Ishikawa (cell line): ENCODE results near the gene GABRR3.

Source experiments
- CEBPB ChIP-seq: IDR thresholded peaks from 2 replicates; pipeline ENCODE4 v1.6.1; 2012
- CREB1 ChIP-seq: IDR thresholded peaks from 2 replicates; pipeline ENCODE4 v1.6.1; 2012; ENCODE audit warnings: low read depth
- EGR1 ChIP-seq: IDR thresholded peaks from 2 replicates; pipeline ENCODE4 v1.6.1; 2012
- EP300 ChIP-seq: IDR thresholded peaks from 2 replicates; pipeline ENCODE4 v1.6.1; 2012; ENCODE audit warnings: borderline replicate concordance
- FOXM1 ChIP-seq: IDR thresholded peaks from 2 replicates; pipeline ENCODE4 v1.6.1; 2012; ENCODE audit warnings: low read depth, borderline replicate concordance
- MAX ChIP-seq: IDR thresholded peaks from 2 replicates; pipeline ENCODE4 v1.6.1; 2012
- NFIC ChIP-seq: IDR thresholded peaks from 2 replicates; pipeline ENCODE4 v1.6.1; 2012
- RAD21 ChIP-seq: IDR thresholded peaks from 2 replicates; pipeline ENCODE4 v1.6.1; 2012; ENCODE audit warnings: low read depth
- REST ChIP-seq: IDR thresholded peaks from 2 replicates; pipeline ENCODE4 v1.6.1; 2012; ENCODE audit warnings: low read depth, mild to moderate bottlenecking
- TAF1 ChIP-seq: IDR thresholded peaks from 2 replicates; pipeline ENCODE4 v1.6.1; 2012; ENCODE audit warnings: low read depth, mild to moderate bottlenecking
- TCF12 ChIP-seq: IDR thresholded peaks from 2 replicates; pipeline ENCODE4 v1.6.1; 2012; ENCODE audit warnings: low read depth
- TEAD4 ChIP-seq: IDR thresholded peaks from 2 replicates; pipeline ENCODE4 v1.6.1; 2012
- YY1 ChIP-seq: IDR thresholded peaks from 2 replicates; pipeline ENCODE4 v1.6.1; 2012; ENCODE audit warnings: low read depth
- ZBTB7A ChIP-seq: IDR thresholded peaks from 2 replicates; pipeline ENCODE4 v1.6.1; 2012; ENCODE audit warnings: low read depth
- TF ChIP-seq, protein P1 (sequence below): IDR thresholded peaks from 2 replicates; pipeline ENCODE4 v1.6.1; 2012

Gene GABRR3

GRCh38 chr3:97991293-97991682 lies 43.8 kb downstream of the GABRR3 start:
- TF ChIP-seq CEBPB = no peak
- no peak for TF ChIP-seq FOXM1

DNA sequence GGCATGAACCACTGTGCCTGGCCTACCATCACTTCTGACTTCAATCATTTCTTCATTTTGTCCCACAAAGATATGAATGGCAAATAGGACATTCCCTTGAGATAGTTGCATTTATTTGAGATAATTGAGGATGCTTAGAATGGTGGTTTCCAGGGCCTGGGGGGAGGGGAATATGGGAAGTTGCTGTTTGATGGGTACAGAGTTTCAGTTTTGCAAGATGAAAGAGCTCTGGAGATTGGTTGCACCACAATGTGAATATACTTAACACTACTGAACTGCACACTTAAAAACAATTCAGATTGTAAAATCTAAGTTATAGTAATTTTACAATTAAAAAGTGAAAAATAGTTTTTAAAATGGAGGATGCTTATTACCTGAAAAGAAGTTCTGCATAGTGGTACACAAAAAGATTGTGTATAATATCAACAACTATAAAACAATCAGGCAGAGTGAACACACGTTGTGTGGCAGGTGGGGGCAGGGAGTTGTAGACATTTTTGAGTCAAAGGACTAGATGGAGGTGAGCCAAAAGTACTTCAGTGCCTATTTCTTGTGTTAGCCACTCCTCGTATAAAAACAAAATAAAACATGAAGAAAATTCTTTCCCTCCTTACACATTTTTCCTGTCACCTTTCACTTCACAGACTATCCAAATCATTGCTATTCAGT lies 44.4 kb downstream of the GABRR3 start:
- no peak for TF ChIP-seq TCF12
- no peak for TF ChIP-seq EP300
- no peak for TF ChIP-seq CEBPB
- TF ChIP-seq RAD21 = no peak
- no peak for TF ChIP-seq MAX
- TF ChIP-seq ZBTB7A = no peak
- no peak for TF ChIP-seq REST

- TF ChIP-seq FOXM1 = no peak
- no peak for TF ChIP-seq TCF12
- no peak for TF ChIP-seq ZBTB7A
- no peak for TF ChIP-seq YY1
- TF ChIP-seq TEAD4 = no peak
- TF ChIP-seq, protein P1, sequence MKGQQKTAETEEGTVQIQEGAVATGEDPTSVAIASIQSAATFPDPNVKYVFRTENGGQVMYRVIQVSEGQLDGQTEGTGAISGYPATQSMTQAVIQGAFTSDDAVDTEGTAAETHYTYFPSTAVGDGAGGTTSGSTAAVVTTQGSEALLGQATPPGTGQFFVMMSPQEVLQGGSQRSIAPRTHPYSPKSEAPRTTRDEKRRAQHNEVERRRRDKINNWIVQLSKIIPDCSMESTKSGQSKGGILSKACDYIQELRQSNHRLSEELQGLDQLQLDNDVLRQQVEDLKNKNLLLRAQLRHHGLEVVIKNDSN = no peak
- no peak for TF ChIP-seq EGR1
- TF ChIP-seq RAD21 = no peak
- no peak for TF ChIP-seq MAX
- no peak for TF ChIP-seq REST
- TF ChIP-seq NFIC = no peak
- TF ChIP-seq CEBPB = no peak
- TF ChIP-seq EP300 = no peak
- no peak for TF ChIP-seq CREB1
- TF ChIP-seq TAF1 = no peak
These were observed 46.1 kb downstream of the GABRR3 start for GRCh38 chr3:97988784-97989568.

DNA sequence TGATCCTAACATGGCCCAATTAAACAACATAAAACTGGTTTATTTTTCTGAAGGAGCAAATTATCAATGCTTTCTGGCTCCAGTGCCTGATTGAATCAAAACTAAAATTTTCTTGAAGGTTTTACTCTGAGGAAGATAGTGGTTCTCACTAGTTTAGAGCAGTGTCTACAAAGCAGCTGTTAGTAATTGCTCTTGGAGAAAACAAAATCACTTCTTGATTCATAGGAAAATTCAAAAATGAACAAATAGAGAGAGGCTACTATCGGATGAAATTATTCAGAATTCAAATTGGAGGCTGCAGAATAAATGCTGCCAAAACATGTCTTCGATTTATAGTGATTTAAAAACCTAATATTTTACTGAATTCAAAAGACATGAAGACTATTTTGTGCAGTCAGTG lies 47.8 kb downstream of the GABRR3 start:
- no peak for TF ChIP-seq NFIC
- no peak for TF ChIP-seq ZBTB7A
- TF ChIP-seq EGR1 = no peak
- TF ChIP-seq, protein P1 = no peak

DNA sequence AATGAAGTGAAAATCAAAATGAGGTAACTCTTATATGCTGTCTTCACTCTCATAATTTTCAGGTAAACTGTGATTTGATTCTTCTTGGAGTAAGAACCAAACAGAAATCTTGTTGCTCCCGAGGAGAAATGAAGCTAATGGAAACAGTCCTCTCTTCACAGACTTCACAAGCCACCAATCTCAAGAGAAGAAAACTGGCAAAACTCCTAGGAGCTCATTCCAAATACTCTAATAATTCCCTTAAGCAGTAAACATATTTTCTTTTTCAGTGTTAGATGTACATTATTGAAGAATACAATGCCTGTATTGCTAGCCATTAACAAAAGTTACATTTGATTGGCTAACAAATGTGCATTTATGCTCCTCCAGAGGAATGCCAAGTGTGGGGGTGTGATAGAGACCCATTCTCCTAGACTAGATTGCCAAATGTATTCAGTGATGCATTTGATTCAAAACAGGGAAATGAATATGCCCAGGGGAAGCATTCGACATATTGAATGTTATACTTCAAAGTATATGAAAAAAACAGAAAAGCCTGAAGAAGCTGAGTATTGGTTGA lies 51.1 kb downstream of the GABRR3 start:
- no peak for TF ChIP-seq YY1

GRCh38 chr3:97981886-97982285 lies 53.2 kb downstream of the GABRR3 start:
- TF ChIP-seq EGR1 = no peak
- TF ChIP-seq TEAD4 = no peak
- TF ChIP-seq RAD21 = no peak
- TF ChIP-seq TCF12 = no peak
- no peak for TF ChIP-seq FOXM1
- TF ChIP-seq EP300 = no peak
- TF ChIP-seq CREB1 = no peak
- TF ChIP-seq REST = no peak
- TF ChIP-seq TAF1 = no peak
- no peak for TF ChIP-seq YY1
- TF ChIP-seq, protein P1 = no peak
- no peak for TF ChIP-seq ZBTB7A
- TF ChIP-seq NFIC = no peak
- no peak for TF ChIP-seq CEBPB
- no peak for TF ChIP-seq MAX
